Coronary artery (tissue), 2 donors: ENCODE data around the gene MUC5AC.
A peak's percentile ranks its signal among the peaks of the same experiment; 100 is the strongest.
"Not testable (repeated sequence)": the region's sequence is repeated elsewhere in the genome, so short reads cannot be mapped to it uniquely, and the experiment has no call there.

ENCODE experiments used
- DNase-seq: peaks from one replicate; pipeline ENCODE4 v3.0.0-alpha.2; 2017; ENCODE audit warnings: low spot score
- H3K27ac ChIP-seq, 2 donors: fragments of 200-600 bp; sonication (generic); one replicate each; pipeline ENCODE4 v1.5.1; 2016 to 2019
- H3K4me3 ChIP-seq: fragments of 200-600 bp; sonication (generic); 2 replicates; pipeline ENCODE4 v1.5.1; 2016; ENCODE audit warnings: mild to moderate bottlenecking, moderate library complexity
- CTCF ChIP-seq: fragments of 200-600 bp; sonication (generic); IDR thresholded peaks from one replicate; pipeline ENCODE4 v1.5.1; 2019; ENCODE audit warnings: antibody characterized with exemption

The MUC5AC gene

GRCh38 chr11:1181420-1181819, 23.7 kb downstream of the MUC5AC start:
- Histone ChIP-seq H3K4me3 (no peak overlapping the region), H3K27ac (no peak overlapping the region)
- no peak for TF ChIP-seq CTCF
- DNase-seq: no peak

- Histone ChIP-seq H3K27ac (no peak overlapping the region), H3K4me3 (no peak overlapping the region)
- no peak for DNase-seq
- no peak for TF ChIP-seq CTCF
Observed at GRCh38 chr11:1181853-1182535, 24.2 kb downstream of the MUC5AC start.

- DNase-seq, H3K27ac ChIP-seq, H3K4me3 ChIP-seq: not testable (repeated sequence)
Observed at GRCh38 chr11:1184139-1184538, 26.4 kb downstream of the MUC5AC start.

- not testable (repeated sequence) for H3K27ac ChIP-seq, H3K4me3 ChIP-seq, DNase-seq
Observed at GRCh38 chr11:1188451-1189130, 30.8 kb downstream of the MUC5AC start.

GRCh38 chr11:1189816-1190215, 32.1 kb downstream of the MUC5AC start:
- H3K4me3 ChIP-seq, H3K27ac ChIP-seq: not testable (repeated sequence)
- DNase-seq: peak; percentile 29

GRCh38 chr11:1191786-1192470, 34.2 kb downstream of the MUC5AC start:
- H3K27ac ChIP-seq, H3K4me3 ChIP-seq: not testable (repeated sequence)
- peak; percentile 60 for DNase-seq

- peak; percentile 59 for DNase-seq
- Histone ChIP-seq H3K4me3 (no peak overlapping the region), H3K27ac (no peak overlapping the region)
- TF ChIP-seq CTCF: no peak
Observed at GRCh38 chr11:1192741-1193325, 35.1 kb downstream of the MUC5AC start.

GRCh38 chr11:1193326-1194230, 35.8 kb downstream of the MUC5AC start:
- DNase-seq: peak; percentile 68
- no peak overlapping the region for H3K4me3 ChIP-seq

More at GRCh38 chr11:1193326-1194230, 35.8 kb downstream of the MUC5AC start:
- H3K27ac ChIP-seq: no peak overlapping the region
- TF ChIP-seq CTCF: no peak
